Colonic mucosa (tissue), 4 donors: ENCODE measurements around the gene TUSC2. TPM values are rescaled to one million over a fixed set of nuclear protein-coding genes. Genes with fewer than 3 reads are reported as not detected.
"Not testable (repeated sequence)": the region's sequence is repeated elsewhere in the genome, so short reads cannot be mapped to it uniquely, and the experiment has no call there.

Experiments used
- DNase-seq: peaks from one replicate; pipeline ENCODE4 v3.0.0-alpha.2; 2020
- H3K27ac ChIP-seq: fragments of 200-600 bp; one replicate; pipeline ENCODE4 v1.8.0; 2021
- H3K27me3 ChIP-seq: fragments of 200-600 bp; one replicate; pipeline ENCODE4 v1.8.0; 2021
- H3K36me3 ChIP-seq: fragments of 200-600 bp; one replicate; pipeline ENCODE4 v1.8.0; 2021
- H3K4me1 ChIP-seq: fragments of 200-600 bp; one replicate; pipeline ENCODE4 v1.8.0; 2021; ENCODE audit warnings: mild to moderate bottlenecking
- H3K4me3 ChIP-seq: fragments of 200-600 bp; one replicate; pipeline ENCODE4 v1.8.0; 2021
- H3K9ac ChIP-seq, 2 donors: one replicate each; pipeline ENCODE4 v1.7.0; 2013; ENCODE audit warnings: control low read depth in 2 of 2, low read depth in 2 of 2, low read length in 2 of 2
- H3K9me3 ChIP-seq: fragments of 200-600 bp; one replicate; pipeline ENCODE4 v1.8.0; 2021
- intact Hi-C: fragments of 100-400 bp; cut with DNase I; formaldehyde crosslinking; loops from one replicate; pipeline ENCODE4 v1.14.1; 2022
- total RNA-seq, 2 donors: library from RNA; stranded (reverse); fragmentation: NEBNext Ultra II Directional in 1 of 2; extraction: Animal tissue kit (Norgen Biotek cat#: 25700) in 1 of 2; gene quantifications; one replicate each; pipeline ENCODE4 v1.2.1, GENCODE V29; 2021
- TF ChIP-seq, protein P1 (sequence below): fragments of 200-600 bp; IDR thresholded peaks from one replicate; pipeline ENCODE4 v1.8.0; 2022; ENCODE audit warnings: antibody characterized with exemption, mild to moderate bottlenecking
- donor health status: healthy.
- donor health status: DM: no; HTN: no; CAD: no.
- donor health status: DM: no; HTN: no; CAD: no.

TUSC2 gene
- total RNA-seq, 2 donors from 2014 or later = 26.1 to 39.5 TPM

DNA sequence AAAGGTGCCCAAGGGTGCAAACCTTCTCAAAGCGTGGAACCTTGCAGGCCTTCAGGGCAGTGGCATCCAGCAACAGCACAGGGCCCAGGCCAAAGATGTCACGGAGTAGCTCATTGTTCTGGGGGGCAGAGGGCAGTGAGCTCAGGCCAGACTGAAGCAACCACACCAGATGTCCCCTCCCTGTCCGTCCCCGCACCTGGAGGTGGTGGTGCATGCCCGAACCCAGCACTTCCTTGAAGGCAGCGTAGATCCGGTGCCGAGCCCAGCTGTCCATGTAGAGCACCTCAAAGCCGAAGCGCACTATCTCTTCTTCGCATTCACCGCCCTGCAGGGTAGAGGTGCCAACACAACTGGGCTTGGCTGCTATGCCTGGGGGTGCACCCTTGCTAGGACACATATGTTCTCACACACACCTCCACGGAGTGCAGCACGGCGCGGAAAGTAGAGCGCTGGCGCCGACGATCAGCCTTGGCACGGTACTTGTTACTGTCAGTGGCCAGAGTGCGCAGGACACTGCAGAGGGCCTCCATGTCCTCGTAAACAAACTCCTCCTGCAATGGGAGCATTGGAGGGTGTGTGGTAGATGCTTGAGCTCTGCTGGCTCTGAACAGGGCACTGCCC, 39.5 kb downstream of the TUSC2 start:
- intact Hi-C loops = no loop called here
- Histone ChIP-seq H3K27me3 (no peaks in the 10 kb centered on the region), H3K9ac (no peak overlapping the region), H3K27ac (no peak overlapping the region), H3K9me3 (no peaks in the 10 kb centered on the region), H3K4me1 (peaks cover 8% of the 10 kb centered on the region), H3K4me3 (no peak overlapping the region), H3K36me3 (no peaks in the 10 kb centered on the region)
- no peak for DNase-seq
- TF ChIP-seq, protein P1, sequence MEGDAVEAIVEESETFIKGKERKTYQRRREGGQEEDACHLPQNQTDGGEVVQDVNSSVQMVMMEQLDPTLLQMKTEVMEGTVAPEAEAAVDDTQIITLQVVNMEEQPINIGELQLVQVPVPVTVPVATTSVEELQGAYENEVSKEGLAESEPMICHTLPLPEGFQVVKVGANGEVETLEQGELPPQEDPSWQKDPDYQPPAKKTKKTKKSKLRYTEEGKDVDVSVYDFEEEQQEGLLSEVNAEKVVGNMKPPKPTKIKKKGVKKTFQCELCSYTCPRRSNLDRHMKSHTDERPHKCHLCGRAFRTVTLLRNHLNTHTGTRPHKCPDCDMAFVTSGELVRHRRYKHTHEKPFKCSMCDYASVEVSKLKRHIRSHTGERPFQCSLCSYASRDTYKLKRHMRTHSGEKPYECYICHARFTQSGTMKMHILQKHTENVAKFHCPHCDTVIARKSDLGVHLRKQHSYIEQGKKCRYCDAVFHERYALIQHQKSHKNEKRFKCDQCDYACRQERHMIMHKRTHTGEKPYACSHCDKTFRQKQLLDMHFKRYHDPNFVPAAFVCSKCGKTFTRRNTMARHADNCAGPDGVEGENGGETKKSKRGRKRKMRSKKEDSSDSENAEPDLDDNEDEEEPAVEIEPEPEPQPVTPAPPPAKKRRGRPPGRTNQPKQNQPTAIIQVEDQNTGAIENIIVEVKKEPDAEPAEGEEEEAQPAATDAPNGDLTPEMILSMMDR = no peak

DNA sequence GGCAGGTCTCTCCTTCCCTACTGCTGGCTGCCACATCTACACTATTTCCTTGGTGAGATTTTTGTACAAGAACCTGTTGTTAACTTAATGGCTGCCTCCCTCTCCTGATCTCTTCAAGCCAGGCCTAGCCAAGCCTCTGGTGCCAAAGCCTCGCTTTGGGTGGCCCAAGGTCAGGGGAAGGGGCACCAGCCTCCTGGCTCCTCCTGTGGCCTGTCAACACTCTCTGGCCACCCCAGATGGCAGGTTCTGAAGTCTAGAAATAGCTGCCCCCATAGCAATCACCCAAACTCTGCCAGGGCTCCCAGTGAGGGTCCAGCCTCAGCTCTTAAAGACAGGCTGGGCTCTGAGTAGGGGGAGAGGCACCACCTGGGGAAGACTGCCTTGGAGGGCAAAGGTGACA, 40.8 kb downstream of the TUSC2 start:
- no peak for DNase-seq
- H3K9ac ChIP-seq = no peak overlapping the region
- TF ChIP-seq, protein P1 = no peak
- intact Hi-C loops = no loop called here
- no peak overlapping the region for H3K27ac ChIP-seq
- no peaks in the 10 kb centered on the region for H3K9me3 ChIP-seq
- H3K4me3 ChIP-seq = no peak overlapping the region
- peaks cover 8% of the 10 kb centered on the region for H3K4me1 ChIP-seq
- H3K27me3 ChIP-seq = no peaks in the 10 kb centered on the region
- no peaks in the 10 kb centered on the region for H3K36me3 ChIP-seq

DNA sequence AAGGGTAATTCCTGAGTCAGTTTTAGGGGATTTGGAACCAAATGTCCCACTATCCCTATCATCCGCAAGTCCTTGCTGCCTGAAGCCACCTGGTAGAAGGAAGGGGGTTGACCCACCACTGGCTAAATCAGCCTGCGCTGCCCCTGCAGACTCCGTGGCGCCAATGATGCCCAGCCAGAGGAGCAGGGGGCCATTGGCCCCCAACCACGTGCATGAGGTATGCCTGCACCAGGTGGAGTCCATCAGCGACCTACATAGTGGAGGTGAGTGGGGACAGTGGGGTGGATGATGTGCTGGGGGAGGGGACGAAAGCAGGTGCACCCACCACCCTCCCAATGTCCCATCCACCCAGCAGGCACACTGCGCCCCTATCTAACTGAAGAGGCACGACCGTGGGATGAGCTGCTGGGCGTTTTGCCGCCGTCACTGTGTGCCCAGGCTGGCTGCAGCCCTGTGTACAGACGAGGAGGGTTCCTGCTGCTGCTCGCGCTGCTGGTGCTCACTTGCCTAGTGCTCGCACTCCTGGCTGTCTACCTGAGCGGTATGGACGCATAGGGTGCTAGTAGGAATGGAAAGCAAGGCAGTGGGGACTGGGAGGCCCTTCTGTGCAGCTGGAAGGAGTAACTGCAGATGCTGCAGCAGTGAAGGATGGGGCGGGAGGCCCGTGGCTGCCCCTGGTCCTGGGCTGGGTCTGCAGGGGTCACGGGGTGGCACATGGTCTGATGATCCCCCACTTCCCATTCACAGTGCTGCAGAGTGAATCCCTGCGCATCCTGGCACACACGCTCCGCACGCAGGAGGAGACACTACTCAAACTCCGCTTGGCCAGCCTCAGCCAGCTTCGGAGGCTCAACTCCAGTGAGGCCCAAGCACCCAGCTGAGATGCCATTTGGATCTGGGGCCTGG, 41.4 kb downstream of the TUSC2 start:
- intact Hi-C loops = no loop called here
- no peak for DNase-seq
- peaks cover 8% of the 10 kb centered on the region for H3K4me1 ChIP-seq
- H3K27ac ChIP-seq = no peak overlapping the region
- no peaks in the 10 kb centered on the region for H3K36me3 ChIP-seq
- H3K9ac ChIP-seq = no peak overlapping the region
- TF ChIP-seq, protein P1 = no peak
- no peak overlapping the region for H3K4me3 ChIP-seq
- no peaks in the 10 kb centered on the region for H3K9me3 ChIP-seq
- no peaks in the 10 kb centered on the region for H3K27me3 ChIP-seq

DNA sequence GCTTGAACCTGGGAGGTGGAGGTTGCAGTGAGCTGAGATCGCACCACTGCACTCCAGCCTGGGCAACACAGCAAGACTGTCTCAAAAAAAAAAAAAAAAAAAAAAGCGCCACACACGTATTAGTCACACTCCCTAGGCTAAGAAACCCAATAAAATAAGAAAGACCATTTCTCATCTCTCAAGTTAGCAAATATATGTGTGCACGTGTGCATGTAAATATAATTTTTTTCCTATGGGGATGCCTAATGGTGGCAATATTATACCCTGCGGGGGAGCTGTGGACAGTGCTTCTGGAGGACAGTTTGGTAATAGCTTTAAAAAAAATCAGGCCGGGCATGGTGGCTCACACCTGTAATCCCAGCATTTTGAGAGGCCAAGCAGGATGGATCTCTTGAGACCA, 43.9 kb downstream of the TUSC2 start:
- H3K4me1 ChIP-seq, H3K4me3 ChIP-seq, H3K9me3 ChIP-seq, intact Hi-C loops, H3K27me3 ChIP-seq, H3K36me3 ChIP-seq, H3K9ac ChIP-seq, DNase-seq, H3K27ac ChIP-seq: not testable (repeated sequence)

DNA sequence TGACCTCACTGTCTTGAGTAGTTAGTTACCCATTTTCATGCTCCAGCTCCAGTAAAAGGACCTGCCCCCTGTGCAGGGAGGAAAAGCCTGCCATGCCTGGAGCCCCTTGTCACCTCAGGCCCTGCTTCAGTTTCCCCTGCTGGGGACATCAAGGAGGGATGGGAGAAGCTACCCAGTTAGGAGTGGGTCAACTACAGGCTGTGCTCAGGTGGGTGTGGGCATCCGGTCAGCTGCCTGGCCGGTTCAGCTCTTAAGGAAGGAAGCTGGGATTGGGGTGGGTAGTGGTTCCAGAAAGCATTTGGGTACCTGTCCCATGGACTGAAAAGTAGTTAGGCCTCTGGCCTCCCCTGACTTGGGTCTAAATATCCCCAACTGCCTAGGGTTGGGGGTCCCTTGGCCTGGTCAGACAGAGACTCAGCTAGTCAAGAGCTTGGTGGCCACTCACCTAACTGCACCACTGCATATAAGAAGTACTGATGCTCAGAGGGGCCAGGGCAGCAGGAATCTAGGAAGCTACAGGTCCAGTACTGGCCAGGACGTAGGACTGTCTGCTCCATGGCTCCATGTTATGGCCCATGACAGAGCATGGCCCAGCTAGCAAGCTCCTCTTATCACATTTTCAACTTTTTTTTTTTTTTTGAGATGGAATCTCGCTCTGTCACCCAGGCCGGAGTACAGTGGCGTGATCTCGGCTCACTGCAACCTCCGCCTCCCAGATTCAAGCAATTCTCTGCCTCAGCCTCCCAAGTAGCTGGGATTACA, 48.6 kb downstream of the TUSC2 start:
- no peak for DNase-seq
- no peaks in the 10 kb centered on the region for H3K36me3 ChIP-seq
- H3K27me3 ChIP-seq = peaks cover 3% of the 10 kb centered on the region
- H3K27ac ChIP-seq = no peak overlapping the region
- no peak overlapping the region for H3K9ac ChIP-seq
- no peak overlapping the region for H3K4me3 ChIP-seq
- no peaks in the 10 kb centered on the region for H3K4me1 ChIP-seq
- no peaks in the 10 kb centered on the region for H3K9me3 ChIP-seq
- intact Hi-C loops = loop anchor here (10.0 kb wide), 1 partner anchor 45 kb away; the partner anchor contains the start of genes HYAL2 and TUSC2
- TF ChIP-seq, protein P1 = no peak
